GM18867 (cell line): ENCODE measurements around the gene COPA.
"Not testable (repeated sequence)": the region's sequence is repeated elsewhere in the genome, so short reads cannot be mapped to it uniquely, and the experiment has no call there.

Source experiments
- ATAC-seq: cut with Tn5 transposase; IDR thresholded peaks from one replicate; pipeline ENCODE4 v1.9.1; 2021; ENCODE audit warnings: mild to moderate bottlenecking, moderate library complexity; ENCODE audit not compliant: unreplicated experiment

COPA gene

GRCh38 chr1:160328184-160328583 is 14.9 kb downstream of the COPA start:
- no peak for ATAC-seq

GRCh38 chr1:160326418-160326817 is 16.6 kb downstream of the COPA start:
- ATAC-seq = no peak

GRCh38 chr1:160325252-160325651 is 17.8 kb downstream of the COPA start:
- no peak for ATAC-seq

- no peak for ATAC-seq
Observed at GRCh38 chr1:160322831-160323230, 20.2 kb downstream of the COPA start.

GRCh38 chr1:160315359-160315758 is 27.7 kb downstream of the COPA start:
- no peak for ATAC-seq

- ATAC-seq = no peak
Observed at GRCh38 chr1:160309571-160309970, 33.5 kb downstream of the COPA start.

- ATAC-seq = no peak
Observed at GRCh38 chr1:160309185-160309557, 33.9 kb downstream of the COPA start.

- no peak for ATAC-seq
Observed at GRCh38 chr1:160308451-160309184, 34.4 kb downstream of the COPA start.

GRCh38 chr1:160307118-160307791 is 35.8 kb downstream of the COPA start:
- ATAC-seq = no peak

GRCh38 chr1:160300173-160300572 is 42.9 kb downstream of the COPA start:
- ATAC-seq = no peak

GRCh38 chr1:160296036-160296435 is 47.0 kb downstream of the COPA start:
- no peak for ATAC-seq

- no peak for ATAC-seq
Observed at GRCh38 chr1:160293020-160293968, 49.8 kb downstream of the COPA start.

- peak; percentile 80 for ATAC-seq
Observed at GRCh38 chr1:160291248-160292220, 51.5 kb downstream of the COPA start.

GRCh38 chr1:160287769-160288168 is 55.3 kb downstream of the COPA start:
- ATAC-seq = not testable (repeated sequence)

- no peak for ATAC-seq
Observed at GRCh38 chr1:160285506-160285905, 57.5 kb downstream of the COPA start.

- ATAC-seq = peak; percentile 95
Observed at GRCh38 chr1:160284782-160285344, 58.2 kb downstream of the COPA start, which contains the start of gene PEX19. TSS of gene PEX19 (minus strand) at chr1:160285133. CDS start at chr1:160285124, 9 bp downstream.

GRCh38 chr1:160284220-160284781 is 58.7 kb downstream of the COPA start:
- peak; percentile 13 for ATAC-seq

- ATAC-seq = no peak
Observed at GRCh38 chr1:160282807-160283206, 60.2 kb downstream of the COPA start.

GRCh38 chr1:160277987-160278386 is 65.1 kb downstream of the COPA start:
- no peak for ATAC-seq
